ENCODE results near the gene NHS.

Gene NHS

GRCh38 chrX:17679261-17679660 is 304.3 kb downstream of the NHS start:
- no peak overlapping the region for H3K9ac ChIP-seq (ENCODE audit: low read depth, low read length)
- peaks cover 5% of the 10 kb centered on the region; the same call in 1 of the 2 replicates for H3K4me1 ChIP-seq (ENCODE audit: insufficient read depth, low read length)
- H3K36me3 ChIP-seq (ENCODE audit: insufficient read depth, low read length): no peaks in the 10 kb centered on the region
- no peaks in the 10 kb centered on the region for H3K9me3 ChIP-seq (ENCODE audit: control insufficient read depth, insufficient read depth, low read length)

- Histone ChIP-seq H3K4me1 (ENCODE audit: insufficient read depth, low read length) (peaks cover 5% of the 10 kb centered on the region; the same call in 1 of the 2 replicates), H3K9ac (ENCODE audit: low read depth, low read length) (no peak overlapping the region), H3K36me3 (ENCODE audit: insufficient read depth, low read length) (no peaks in the 10 kb centered on the region), H3K9me3 (ENCODE audit: control insufficient read depth, insufficient read depth, low read length) (no peaks in the 10 kb centered on the region)
These were observed 304.8 kb downstream of the NHS start for GRCh38 chrX:17679820-17680219.

GRCh38 chrX:17680732-17681413 is 305.9 kb downstream of the NHS start:
- no peaks in the 10 kb centered on the region for H3K9me3 ChIP-seq (ENCODE audit: control insufficient read depth, insufficient read depth, low read length)
- no peaks in the 10 kb centered on the region for H3K36me3 ChIP-seq (ENCODE audit: insufficient read depth, low read length)
- no peak overlapping the region for H3K9ac ChIP-seq (ENCODE audit: low read depth, low read length)
- H3K4me1 ChIP-seq (ENCODE audit: insufficient read depth, low read length): peaks cover 5% of the 10 kb centered on the region; the same call in 1 of the 2 replicates

- H3K9me3 ChIP-seq (ENCODE audit: control insufficient read depth, insufficient read depth, low read length): no peaks in the 10 kb centered on the region
- H3K4me1 ChIP-seq (ENCODE audit: insufficient read depth, low read length): peaks cover 5% of the 10 kb centered on the region; the same call in 1 of the 2 replicates
- H3K9ac ChIP-seq (ENCODE audit: low read depth, low read length): no peak overlapping the region
- H3K36me3 ChIP-seq (ENCODE audit: insufficient read depth, low read length): no peaks in the 10 kb centered on the region
These were observed 307.3 kb downstream of the NHS start for GRCh38 chrX:17682259-17682658.

- H3K9me3 ChIP-seq (ENCODE audit: control insufficient read depth, insufficient read depth, low read length): no peaks in the 10 kb centered on the region
- H3K36me3 ChIP-seq (ENCODE audit: insufficient read depth, low read length): no peaks in the 10 kb centered on the region
- H3K9ac ChIP-seq (ENCODE audit: low read depth, low read length): no peak overlapping the region
- peaks cover 4% of the 10 kb centered on the region; the same call in 1 of the 2 replicates for H3K4me1 ChIP-seq (ENCODE audit: insufficient read depth, low read length)
These were observed 310.0 kb downstream of the NHS start for GRCh38 chrX:17685026-17685425.

GRCh38 chrX:17687648-17688047 is 312.6 kb downstream of the NHS start:
- peaks cover 2% of the 10 kb centered on the region for H3K4me1 ChIP-seq (ENCODE audit: insufficient read depth, low read length)
- no peaks in the 10 kb centered on the region for H3K9me3 ChIP-seq (ENCODE audit: control insufficient read depth, insufficient read depth, low read length)
- no peaks in the 10 kb centered on the region for H3K36me3 ChIP-seq (ENCODE audit: insufficient read depth, low read length)
- no peak overlapping the region for H3K9ac ChIP-seq (ENCODE audit: low read depth, low read length)

GRCh38 chrX:17689971-17690409 is 315.0 kb downstream of the NHS start:
- no peak overlapping the region for H3K9ac ChIP-seq (ENCODE audit: low read depth, low read length)
- H3K9me3 ChIP-seq (ENCODE audit: control insufficient read depth, insufficient read depth, low read length): no peaks in the 10 kb centered on the region
- H3K36me3 ChIP-seq (ENCODE audit: insufficient read depth, low read length): no peaks in the 10 kb centered on the region
- peaks cover 5% of the 10 kb centered on the region for H3K4me1 ChIP-seq (ENCODE audit: insufficient read depth, low read length)

- Histone ChIP-seq H3K9ac (ENCODE audit: low read depth, low read length) (no peak overlapping the region), H3K4me1 (ENCODE audit: insufficient read depth, low read length) (peaks cover 5% of the 10 kb centered on the region), H3K9me3 (ENCODE audit: control insufficient read depth, insufficient read depth, low read length) (no peaks in the 10 kb centered on the region), H3K36me3 (ENCODE audit: insufficient read depth, low read length) (no peaks in the 10 kb centered on the region)
These were observed 317.8 kb downstream of the NHS start for GRCh38 chrX:17692709-17693346.

- H3K9me3 ChIP-seq (ENCODE audit: control insufficient read depth, insufficient read depth, low read length): no peaks in the 10 kb centered on the region
- no peak overlapping the region for H3K9ac ChIP-seq (ENCODE audit: low read depth, low read length)
- H3K36me3 ChIP-seq (ENCODE audit: insufficient read depth, low read length): no peaks in the 10 kb centered on the region
- peaks cover 5% of the 10 kb centered on the region for H3K4me1 ChIP-seq (ENCODE audit: insufficient read depth, low read length)
These were observed 322.2 kb downstream of the NHS start for GRCh38 chrX:17697191-17697590.

- no peaks in the 10 kb centered on the region for H3K36me3 ChIP-seq (ENCODE audit: insufficient read depth, low read length)
- H3K9ac ChIP-seq (ENCODE audit: low read depth, low read length): no peak overlapping the region
- H3K4me1 ChIP-seq (ENCODE audit: insufficient read depth, low read length): no peaks in the 10 kb centered on the region
- no peaks in the 10 kb centered on the region for H3K9me3 ChIP-seq (ENCODE audit: control insufficient read depth, insufficient read depth, low read length)
These were observed 326.0 kb downstream of the NHS start for GRCh38 chrX:17700976-17701375.

- H3K9ac ChIP-seq (ENCODE audit: low read depth, low read length): no peak overlapping the region
- no peaks in the 10 kb centered on the region for H3K36me3 ChIP-seq (ENCODE audit: insufficient read depth, low read length)
- no peaks in the 10 kb centered on the region for H3K4me1 ChIP-seq (ENCODE audit: insufficient read depth, low read length)
- H3K9me3 ChIP-seq (ENCODE audit: control insufficient read depth, insufficient read depth, low read length): no peaks in the 10 kb centered on the region
These were observed 328.2 kb downstream of the NHS start for GRCh38 chrX:17703201-17703600.

- no peaks in the 10 kb centered on the region for H3K4me1 ChIP-seq (ENCODE audit: insufficient read depth, low read length)
- H3K36me3 ChIP-seq (ENCODE audit: insufficient read depth, low read length): no peaks in the 10 kb centered on the region
- H3K9ac ChIP-seq (ENCODE audit: low read depth, low read length): no peak overlapping the region
- no peaks in the 10 kb centered on the region for H3K9me3 ChIP-seq (ENCODE audit: control insufficient read depth, insufficient read depth, low read length)
These were observed 330.2 kb downstream of the NHS start for GRCh38 chrX:17705211-17705610.

- H3K9ac ChIP-seq (ENCODE audit: low read depth, low read length): no peak overlapping the region
- H3K4me1 ChIP-seq (ENCODE audit: insufficient read depth, low read length): no peaks in the 10 kb centered on the region
- H3K9me3 ChIP-seq (ENCODE audit: control insufficient read depth, insufficient read depth, low read length): no peaks in the 10 kb centered on the region
- H3K36me3 ChIP-seq (ENCODE audit: insufficient read depth, low read length): no peaks in the 10 kb centered on the region
These were observed 331.7 kb downstream of the NHS start for GRCh38 chrX:17706676-17707075.

GRCh38 chrX:17707731-17708130 is 332.7 kb downstream of the NHS start:
- Histone ChIP-seq H3K9ac (ENCODE audit: low read depth, low read length) (no peak overlapping the region), H3K4me1 (ENCODE audit: insufficient read depth, low read length) (no peaks in the 10 kb centered on the region), H3K9me3 (ENCODE audit: control insufficient read depth, insufficient read depth, low read length) (no peaks in the 10 kb centered on the region), H3K36me3 (ENCODE audit: insufficient read depth, low read length) (no peaks in the 10 kb centered on the region)

- H3K9ac ChIP-seq (ENCODE audit: low read depth, low read length): no peak overlapping the region
- H3K9me3 ChIP-seq (ENCODE audit: control insufficient read depth, insufficient read depth, low read length): no peaks in the 10 kb centered on the region
- H3K4me1 ChIP-seq (ENCODE audit: insufficient read depth, low read length): no peaks in the 10 kb centered on the region
- no peaks in the 10 kb centered on the region for H3K36me3 ChIP-seq (ENCODE audit: insufficient read depth, low read length)
These were observed 335.9 kb downstream of the NHS start for GRCh38 chrX:17710871-17711301.

Data from ES-I3 (cell line).